Adrenal gland (tissue), 5 donors: ENCODE measurements around the gene SLC30A2.

Experiments
- CTCF ChIP-seq, 6 experiments: fragments of 450-650 bp in 4 of 6; fragments of 200-600 bp in 2 of 6; sonication (generic) in 1 of 6; IDR thresholded peaks; 1 replicate in 5 of 6; 2 replicates in 1 of 6; pipeline versions ENCODE4 v1.5.1 to v1.8.0; 2016 to 2021; ENCODE audit warnings: antibody characterized with exemption in 6 of 6, mild to moderate bottlenecking in 2 of 6, moderate library complexity in 1 of 6
- POLR2A ChIP-seq, 2 donors: fragments of 450-650 bp; IDR thresholded peaks; one replicate each; pipeline ENCODE4 v1.6.1; 2017; ENCODE audit warnings: antibody characterized with exemption in 2 of 2, mild to moderate bottlenecking in 2 of 2, moderate library complexity in 1 of 2
- donor health status: DM: no; HTN: no; CAD: no.

DNA sequence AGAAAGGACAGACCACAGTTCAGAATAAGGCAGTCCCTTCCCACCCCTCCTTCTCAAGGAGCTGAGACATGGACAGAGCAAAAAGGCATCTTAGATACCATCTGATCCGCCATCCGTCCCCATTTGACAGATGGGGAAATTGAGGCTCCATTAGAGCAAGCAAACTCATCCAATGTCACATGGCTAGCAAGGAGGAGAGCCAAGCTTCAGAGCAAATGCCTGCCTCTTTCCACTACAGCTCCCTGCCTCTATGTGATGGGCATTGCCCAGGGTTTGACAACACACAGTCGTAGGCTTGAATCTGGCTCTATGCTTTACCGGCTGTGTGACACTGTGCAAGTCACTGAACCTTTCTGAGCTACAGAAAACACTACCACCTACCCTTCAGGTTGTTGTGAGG, 3.9 kb downstream of the SLC30A2 start:
- TF ChIP-seq CTCF (IDR thresholded peaks at IDR 0.05) = no peak
- no peak for TF ChIP-seq POLR2A (IDR thresholded peaks at IDR 0.05)
